GM19240 (cell line): ENCODE data around the gene UNC5B.

Experiments used
- DNase-seq: peaks from one replicate; pipeline ENCODE4 v3.0.0; 2011; ENCODE audit warnings: low spot score; ENCODE audit not compliant: insufficient read length

UNC5B gene

DNA sequence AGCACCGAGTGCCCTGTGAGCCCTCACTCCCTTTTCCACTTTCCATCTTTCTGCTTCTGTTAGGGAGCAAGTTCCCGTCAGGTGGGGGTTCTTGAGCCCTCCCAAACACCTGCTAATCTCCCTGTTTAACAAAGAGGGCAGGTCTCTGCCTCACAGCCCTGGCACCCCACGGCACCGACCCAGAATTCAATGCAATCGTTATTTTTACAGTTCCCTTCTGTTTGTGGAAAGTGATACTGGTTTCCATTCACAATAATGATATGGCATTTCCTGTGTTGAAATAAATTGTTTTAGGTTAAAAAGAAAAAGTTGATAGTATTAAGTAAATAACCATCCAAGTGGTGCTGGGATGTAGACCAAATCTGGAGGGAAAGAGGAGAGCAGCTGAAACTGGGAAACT lies 67.8 kb downstream of the UNC5B start:
- DNase-seq, result no peak

DNA sequence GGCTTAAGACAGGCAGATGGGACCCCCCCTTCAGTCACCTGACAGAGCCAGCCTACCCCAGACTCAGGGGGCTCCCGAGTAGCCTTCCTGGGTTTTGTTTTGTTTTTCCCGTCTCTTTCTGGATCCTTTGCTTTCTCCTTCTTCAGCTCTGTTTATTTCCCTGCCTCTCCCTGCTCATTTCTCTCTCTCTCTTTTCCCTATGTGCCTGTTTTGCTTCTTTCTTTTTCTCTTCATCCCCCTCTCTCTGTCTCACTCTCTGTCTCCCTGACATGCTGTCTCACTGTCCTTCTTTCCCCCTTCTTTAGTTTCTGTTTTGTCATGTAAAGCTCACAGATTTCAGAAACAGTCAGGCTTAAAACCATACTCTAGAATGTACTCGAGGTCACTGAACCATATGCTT lies 68.5 kb downstream of the UNC5B start:
- no peak for DNase-seq

DNA sequence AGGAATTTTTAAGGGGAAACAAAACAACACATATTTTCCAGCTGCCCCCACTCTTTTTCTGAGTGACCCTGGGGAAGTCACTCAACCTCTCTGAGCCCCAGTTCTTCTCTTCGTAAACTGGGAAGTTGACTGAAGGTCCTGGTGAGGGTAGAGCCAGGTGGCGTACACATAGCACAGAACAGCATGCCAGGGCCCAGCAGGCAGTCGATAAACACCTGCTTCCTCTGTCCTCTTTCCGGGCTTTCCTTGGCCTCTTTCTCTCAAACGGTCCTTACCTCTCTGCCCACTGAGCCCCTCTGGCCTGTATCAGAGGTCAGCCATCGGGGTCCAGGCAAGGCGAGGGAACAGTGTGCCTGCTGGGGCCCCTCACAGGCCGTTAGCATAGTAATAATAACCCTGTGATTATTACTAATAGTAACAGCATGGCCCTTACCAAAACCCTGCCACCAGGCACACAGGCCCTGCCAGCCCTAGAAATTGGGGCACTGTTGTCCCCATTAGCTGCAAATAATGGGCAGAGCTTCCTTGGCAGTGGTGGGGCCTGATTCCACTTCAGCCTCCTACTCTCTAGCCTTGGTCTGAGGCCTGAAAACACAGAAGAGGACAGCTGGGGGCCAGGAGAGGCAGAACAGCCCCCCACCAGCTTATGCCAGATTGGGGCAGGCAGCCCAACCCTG lies 69.4 kb downstream of the UNC5B start:
- no peak for DNase-seq

DNA sequence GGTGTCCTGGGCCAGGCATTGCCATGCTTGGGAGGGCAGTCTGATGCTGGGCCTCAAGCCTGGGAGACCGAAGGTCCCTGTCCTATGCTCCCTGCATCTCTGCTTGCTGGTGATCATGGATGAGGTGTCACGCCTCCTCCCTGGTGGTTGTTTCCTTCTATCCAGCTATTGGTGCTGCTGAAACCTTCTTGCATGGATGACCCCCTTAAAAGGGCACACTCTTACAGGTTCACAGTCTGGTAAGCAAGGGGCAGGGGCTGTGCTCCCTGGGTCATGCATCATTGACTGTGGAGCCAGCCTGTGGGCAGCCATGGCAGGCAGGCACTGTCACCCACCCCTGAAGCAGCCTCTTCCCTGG lies 69.9 kb downstream of the UNC5B start:
- no peak for DNase-seq

GRCh38 chr10:71283410-71283809 lies 71.0 kb downstream of the UNC5B start:
- DNase-seq, result no peak

DNA sequence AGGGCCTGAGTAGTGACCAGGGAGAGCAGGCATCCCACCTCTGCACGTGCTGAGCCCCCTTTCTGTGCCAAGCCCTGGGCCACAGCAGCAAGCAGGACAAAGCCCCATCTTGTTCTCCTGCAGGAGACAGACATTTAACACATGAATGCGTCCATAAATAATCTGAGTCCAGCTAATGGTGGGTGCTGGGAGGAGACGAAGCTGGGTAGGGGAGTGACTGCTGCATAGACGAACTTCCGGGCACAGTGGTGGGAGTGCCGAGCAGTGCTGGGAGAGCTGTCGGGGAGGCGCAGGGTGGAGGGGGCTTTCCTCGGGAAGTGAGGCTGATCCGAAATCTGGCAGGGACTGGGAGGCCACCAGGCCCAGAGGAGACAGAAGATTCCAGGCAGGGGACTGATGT lies 71.5 kb downstream of the UNC5B start:
- DNase-seq, result no peak

GRCh38 chr10:71284544-71285179 lies 72.3 kb downstream of the UNC5B start:
- no peak for DNase-seq

GRCh38 chr10:71285180-71285545 lies 72.8 kb downstream of the UNC5B start:
- peak; percentile 48 for DNase-seq

DNA sequence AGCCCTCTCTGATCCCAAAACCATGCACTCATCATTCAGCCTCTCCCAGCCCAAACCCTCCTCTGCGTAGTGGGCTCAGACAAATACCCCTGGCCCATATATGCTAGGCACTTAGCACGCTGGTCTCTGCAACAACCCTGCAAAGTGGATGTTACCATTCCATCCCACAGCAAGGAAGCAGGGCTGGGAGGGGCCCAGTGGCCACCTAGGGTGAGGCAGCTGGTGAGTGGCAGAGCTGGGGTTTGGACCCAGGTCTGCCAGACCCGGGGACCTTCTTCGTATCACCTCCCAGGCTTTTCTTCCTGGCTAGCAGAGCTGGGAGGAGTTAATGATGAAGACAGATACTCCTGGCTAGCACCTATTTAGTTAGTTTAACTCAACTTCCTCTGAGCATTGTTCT lies 73.6 kb downstream of the UNC5B start:
- DNase-seq, result no peak

DNA sequence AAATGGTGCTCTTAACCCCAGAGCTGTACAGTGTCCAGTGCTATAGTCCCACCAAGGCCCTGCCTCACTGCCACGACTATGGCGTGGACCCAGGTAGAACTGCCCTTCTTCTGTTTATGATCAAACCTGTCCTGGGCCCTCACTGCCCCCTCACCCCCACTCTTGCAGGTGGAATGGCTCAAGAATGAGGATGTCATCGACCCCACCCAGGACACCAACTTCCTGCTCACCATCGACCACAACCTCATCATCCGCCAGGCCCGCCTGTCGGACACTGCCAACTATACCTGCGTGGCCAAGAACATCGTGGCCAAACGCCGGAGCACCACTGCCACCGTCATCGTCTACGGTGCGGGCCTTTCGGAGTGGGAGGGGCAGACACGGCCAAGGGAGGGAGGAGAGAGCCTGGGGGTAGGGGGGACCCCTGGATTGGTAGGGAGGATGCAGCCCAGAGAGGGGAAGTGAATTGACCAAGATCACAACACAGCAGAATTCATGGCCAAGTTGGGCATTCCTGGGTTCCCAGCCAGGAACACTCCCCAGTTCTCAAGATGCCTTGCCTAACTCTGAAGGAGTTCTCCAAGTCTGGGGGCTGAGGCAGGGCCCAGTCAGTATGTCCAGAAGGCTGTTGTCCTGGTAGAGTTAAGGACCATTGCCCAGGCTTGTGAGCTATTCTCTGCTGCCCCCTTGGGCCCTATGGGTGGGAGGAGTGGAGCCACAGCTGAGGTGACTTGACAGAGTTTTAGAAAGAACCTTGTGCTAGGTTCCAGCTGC lies 74.3 kb downstream of the UNC5B start:
- no peak for DNase-seq

DNA sequence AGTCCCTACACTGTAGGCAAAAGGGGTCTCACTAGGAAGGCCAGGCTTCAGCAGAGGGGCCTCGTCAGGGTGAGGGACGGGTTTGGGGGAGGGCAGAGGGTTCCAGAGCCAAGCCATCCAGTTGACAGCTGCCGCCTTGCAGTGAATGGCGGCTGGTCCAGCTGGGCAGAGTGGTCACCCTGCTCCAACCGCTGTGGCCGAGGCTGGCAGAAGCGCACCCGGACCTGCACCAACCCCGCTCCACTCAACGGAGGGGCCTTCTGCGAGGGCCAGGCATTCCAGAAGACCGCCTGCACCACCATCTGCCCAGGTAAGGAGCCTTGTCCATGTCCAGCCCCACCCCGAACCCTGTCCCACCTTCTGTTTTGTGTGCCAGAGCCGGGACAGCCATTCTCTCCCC lies 75.1 kb downstream of the UNC5B start:
- no peak for DNase-seq

GRCh38 chr10:71288461-71288860 lies 76.1 kb downstream of the UNC5B start:
- DNase-seq, result no peak

GRCh38 chr10:71289421-71290130 lies 77.2 kb downstream of the UNC5B start:
- DNase-seq, result no peak

GRCh38 chr10:71290331-71290730 lies 78.0 kb downstream of the UNC5B start:
- DNase-seq, result no peak

GRCh38 chr10:71290806-71291527 lies 78.6 kb downstream of the UNC5B start:
- DNase-seq, result no peak

- no peak for DNase-seq
Observed at GRCh38 chr10:71291528-71291900, 79.1 kb downstream of the UNC5B start.

GRCh38 chr10:71292624-71293445 lies 80.5 kb downstream of the UNC5B start:
- no peak for DNase-seq

DNA sequence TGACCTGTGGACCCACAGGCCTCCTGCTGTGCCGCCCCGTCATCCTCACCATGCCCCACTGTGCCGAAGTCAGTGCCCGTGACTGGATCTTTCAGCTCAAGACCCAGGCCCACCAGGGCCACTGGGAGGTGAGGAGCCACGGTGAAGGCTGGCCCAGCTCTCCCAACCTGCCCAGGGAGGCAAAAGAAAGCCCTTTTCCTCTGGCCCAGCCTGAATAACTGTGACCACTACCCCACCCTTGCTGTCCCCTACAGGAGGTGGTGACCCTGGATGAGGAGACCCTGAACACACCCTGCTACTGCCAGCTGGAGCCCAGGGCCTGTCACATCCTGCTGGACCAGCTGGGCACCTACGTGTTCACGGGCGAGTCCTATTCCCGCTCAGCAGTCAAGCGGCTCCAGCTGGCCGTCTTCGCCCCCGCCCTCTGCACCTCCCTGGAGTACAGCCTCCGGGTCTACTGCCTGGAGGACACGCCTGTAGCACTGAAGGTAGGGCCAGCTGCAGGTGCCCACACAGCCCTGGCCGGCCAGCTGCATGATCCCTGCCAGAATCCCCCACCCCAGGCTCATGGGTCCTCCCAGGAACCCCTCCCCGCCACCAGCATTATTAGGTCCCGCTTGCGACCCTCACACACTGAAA lies 81.2 kb downstream of the UNC5B start:
- DNase-seq, result no peak

GRCh38 chr10:71294091-71294561 lies 81.8 kb downstream of the UNC5B start:
- DNase-seq, result no peak

DNA sequence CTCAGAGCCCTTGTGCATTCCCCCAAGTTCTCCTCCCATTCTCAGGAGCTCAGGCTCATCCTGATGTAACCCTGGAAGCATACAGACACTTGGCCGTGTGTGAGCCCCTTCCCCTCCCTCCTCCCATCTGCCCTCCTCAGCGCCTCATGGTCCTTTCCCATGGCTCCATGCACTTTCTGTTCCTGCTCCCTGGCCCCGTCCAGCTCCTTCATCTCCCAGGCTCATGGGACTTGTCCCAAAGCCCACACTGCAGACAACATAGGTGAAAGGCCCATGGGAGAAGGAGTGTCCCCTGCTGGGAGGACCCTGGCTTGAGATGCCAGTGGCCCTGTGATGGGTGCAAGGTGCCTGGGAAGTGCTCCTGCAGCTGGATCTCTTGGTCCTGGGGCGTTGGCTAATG lies 82.5 kb downstream of the UNC5B start:
- no peak for DNase-seq
